ENCODE data around the gene RASGRP4. TPM values are rescaled to one million over a fixed set of nuclear protein-coding genes. Genes with fewer than 3 reads are reported as not detected.
A peak's percentile ranks its signal among the peaks of the same experiment; 100 is the strongest.

Gene RASGRP4
- total and polyA plus RNA-seq, 2 experiments from 2014 or later: not detected

GRCh38 chr19:38375748-38376147 is 50.3 kb downstream of the RASGRP4 start:
- peak; percentile 68 for DNase-seq
- WGBS, 2 experiments (ENCODE audit: low coverage in 1 of 2, low lambda C conversion rate in 2 of 2, missing lambda C conversion rate in 2 of 2): 68 to 86% methylated on average over 5 of the region's 5 CpGs
- peak overlapping the region; percentile 92 for H3K4me3 ChIP-seq
- TF ChIP-seq EZH2phosphoT487 (IDR thresholded peaks at IDR 0.05; ENCODE audit: insufficient read depth, low read depth): no peak
- no peak for TF ChIP-seq EZH2 (IDR thresholded peaks at IDR 0.05; ENCODE audit: insufficient read depth, poor library complexity, severe bottlenecking)
- H3K4me1 ChIP-seq (ENCODE audit: insufficient read depth): peaks cover 18% of the 10 kb centered on the region
- no peaks in the 10 kb centered on the region; the same call in 1 of the 2 replicates for H4K20me1 ChIP-seq (ENCODE audit: insufficient read depth)
- H3K9me3 ChIP-seq (ENCODE audit: low read depth): no peaks in the 10 kb centered on the region
- H3K79me2 ChIP-seq (ENCODE audit: insufficient read depth): peaks cover 56% of the 10 kb centered on the region
- peaks cover 18% of the 10 kb centered on the region; the same call in 1 of the 2 replicates for H3K36me3 ChIP-seq (ENCODE audit: low read depth)
- in situ Hi-C loops (cut with MboI): no loop called here
- no peaks in the 10 kb centered on the region for H3F3A ChIP-seq (ENCODE audit: insufficient read depth)
- no peak overlapping the region for H2AFZ ChIP-seq
- H3K9me2 ChIP-seq (ENCODE audit: insufficient read depth): no peaks in the 10 kb centered on the region
- no peaks in the 10 kb centered on the region for H3K27me3 ChIP-seq (replicated peaks; ENCODE audit: insufficient read depth)
- peak overlapping the region; percentile 88 for H3K27ac ChIP-seq
- H3K4me2 ChIP-seq (ENCODE audit: unreplicated experiment): peak overlapping the region; percentile 84
- peak overlapping the region; percentile 96 for H3K9ac ChIP-seq

- in situ Hi-C loops (cut with MboI): no loop called here
- no peak for DNase-seq
- Histone ChIP-seq H2AFZ (peak overlapping the region; percentile 93), H3F3A (ENCODE audit: insufficient read depth) (no peaks in the 10 kb centered on the region), H4K20me1 (ENCODE audit: insufficient read depth) (no peaks in the 10 kb centered on the region; the same call in 1 of the 2 replicates), H3K4me2 (ENCODE audit: unreplicated experiment) (peak overlapping the region; percentile 84), H3K4me1 (ENCODE audit: insufficient read depth) (peaks cover 18% of the 10 kb centered on the region), H3K9me3 (ENCODE audit: low read depth) (no peaks in the 10 kb centered on the region), H3K27me3 (replicated peaks; ENCODE audit: insufficient read depth) (no peaks in the 10 kb centered on the region), H3K9me2 (ENCODE audit: insufficient read depth) (no peaks in the 10 kb centered on the region), H3K4me3 (peak overlapping the region; percentile 92), H3K27ac (peak overlapping the region; percentile 88), H3K79me2 (ENCODE audit: insufficient read depth) (peaks cover 53% of the 10 kb centered on the region), H3K9ac (peak overlapping the region; percentile 96), H3K36me3 (ENCODE audit: low read depth) (peaks cover 15% of the 10 kb centered on the region; the same call in 1 of the 2 replicates)
- 1 to 2% methylated on average over 17 to 18 of the region's 18 CpGs for WGBS, 2 experiments (ENCODE audit: low coverage in 1 of 2, low lambda C conversion rate in 2 of 2, missing lambda C conversion rate in 2 of 2)
- TF ChIP-seq EZH2phosphoT487 (IDR thresholded peaks at IDR 0.05; ENCODE audit: insufficient read depth, low read depth) (no peak), EZH2 (IDR thresholded peaks at IDR 0.05; ENCODE audit: insufficient read depth, poor library complexity, severe bottlenecking) (no peak)
Observed at GRCh38 chr19:38375098-38375493, 50.9 kb downstream of the RASGRP4 start.

- Histone ChIP-seq H3K27me3 (replicated peaks; ENCODE audit: insufficient read depth) (no peaks in the 10 kb centered on the region), H3K79me2 (ENCODE audit: insufficient read depth) (peaks cover 47% of the 10 kb centered on the region), H3K4me2 (ENCODE audit: unreplicated experiment) (peak within 1 kb of the TSS; percentile 86), H3K9me2 (ENCODE audit: insufficient read depth) (no peaks in the 10 kb centered on the region), H3K4me1 (ENCODE audit: insufficient read depth) (peaks cover 18% of the 10 kb centered on the region), H3F3A (ENCODE audit: insufficient read depth) (no peaks in the 10 kb centered on the region), H3K27ac (peak within 1 kb of the TSS; percentile 88), H3K36me3 (ENCODE audit: low read depth) (0 out of 2 replicates have a peak, but pooled peaks cover 9% of the 10 kb centered on the region), H4K20me1 (ENCODE audit: insufficient read depth) (no peaks in the 10 kb centered on the region; the same call in 1 of the 2 replicates), H2AFZ (peak within 1 kb of the TSS; percentile 93), H3K4me3 (peak within 1 kb of the TSS; percentile 92), H3K9me3 (ENCODE audit: low read depth) (no peaks in the 10 kb centered on the region), H3K9ac (peak within 1 kb of the TSS; percentile 96)
- 1% methylated on average over 61 to 63 of the region's 65 CpGs for WGBS, 2 experiments (ENCODE audit: low coverage in 1 of 2, low lambda C conversion rate in 2 of 2, missing lambda C conversion rate in 2 of 2)
- in situ Hi-C loops (cut with MboI): no loop called here
- TF ChIP-seq EZH2phosphoT487 (IDR thresholded peaks at IDR 0.05; ENCODE audit: insufficient read depth, low read depth): no peak
- DNase-seq: peak; percentile 100
Observed at GRCh38 chr19:38374332-38375097, 51.5 kb downstream of the RASGRP4 start, which contains the start of gene PSMD8. Gene PSMD8 (plus strand): TSS chr19:38374571. CDS start chr19:38374602, 31 bp downstream.

DNA sequence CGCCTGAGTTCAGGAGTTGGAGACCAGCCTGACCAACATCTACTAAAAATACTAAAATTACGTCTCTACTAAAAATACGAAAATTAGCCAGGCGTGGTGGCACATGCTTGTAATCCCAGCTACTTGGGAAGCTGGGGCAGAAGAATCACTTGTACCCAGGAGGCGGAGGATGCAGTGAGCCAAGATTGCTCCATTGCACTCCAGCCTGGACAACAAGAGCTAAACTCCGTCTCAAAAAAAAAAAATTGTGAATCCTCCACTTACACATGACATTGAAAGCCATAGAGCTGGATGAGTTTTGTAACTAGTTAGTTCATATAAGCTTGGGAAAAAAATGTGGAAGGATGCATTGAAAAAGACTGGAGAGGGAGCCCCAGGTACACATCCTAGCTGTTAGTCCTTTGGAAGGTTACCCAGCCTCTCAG is 52.1 kb downstream of the RASGRP4 start:
- no peak for DNase-seq
- no peaks in the 10 kb centered on the region for H3F3A ChIP-seq (ENCODE audit: insufficient read depth)
- H3K4me1 ChIP-seq (ENCODE audit: insufficient read depth): peaks cover 17% of the 10 kb centered on the region
- no peaks in the 10 kb centered on the region for H3K9me2 ChIP-seq (ENCODE audit: insufficient read depth)
- no peaks in the 10 kb centered on the region for H3K9me3 ChIP-seq (ENCODE audit: low read depth)
- peaks cover 41% of the 10 kb centered on the region for H3K79me2 ChIP-seq (ENCODE audit: insufficient read depth)
- WGBS, 2 experiments (ENCODE audit: low coverage in 1 of 2, low lambda C conversion rate in 2 of 2, missing lambda C conversion rate in 2 of 2): 43 to 46% methylated on average over 6 of the region's 6 CpGs
- 0 out of 2 replicates have a peak, but pooled peaks cover 4% of the 10 kb centered on the region for H3K36me3 ChIP-seq (ENCODE audit: low read depth)
- H4K20me1 ChIP-seq (ENCODE audit: insufficient read depth): no peaks in the 10 kb centered on the region; the same call in 1 of the 2 replicates
- H3K9ac ChIP-seq: peak overlapping the region; percentile 96
- H3K27me3 ChIP-seq (replicated peaks; ENCODE audit: insufficient read depth): no peaks in the 10 kb centered on the region
- H2AFZ ChIP-seq: peak overlapping the region; percentile 93
- H3K27ac ChIP-seq: peak overlapping the region; percentile 88
- in situ Hi-C loops (cut with MboI): no loop called here
- no peak for TF ChIP-seq EZH2phosphoT487 (IDR thresholded peaks at IDR 0.05; ENCODE audit: insufficient read depth, low read depth)
- TF ChIP-seq EZH2 (IDR thresholded peaks at IDR 0.05; ENCODE audit: insufficient read depth, poor library complexity, severe bottlenecking): no peak
- H3K4me2 ChIP-seq (ENCODE audit: unreplicated experiment): peak overlapping the region; percentile 86
- H3K4me3 ChIP-seq: peak overlapping the region; percentile 92

Data from GM23248 (cell line).